NOMO-1 treated with dmso at 0.1 percent for 144 hours (cell line): Measurements from ENCODE around the gene PLD3.
"Not testable (repeated sequence)": the region's sequence is repeated elsewhere in the genome, so short reads cannot be mapped to it uniquely, and the experiment has no call there.

Source experiments
- DNase-seq: peaks from one replicate; lab custom pipeline; 2025; ENCODE audit not compliant: unreplicated experiment; lab: John Stamatoyannopoulos, UW

PLD3 gene

DNA sequence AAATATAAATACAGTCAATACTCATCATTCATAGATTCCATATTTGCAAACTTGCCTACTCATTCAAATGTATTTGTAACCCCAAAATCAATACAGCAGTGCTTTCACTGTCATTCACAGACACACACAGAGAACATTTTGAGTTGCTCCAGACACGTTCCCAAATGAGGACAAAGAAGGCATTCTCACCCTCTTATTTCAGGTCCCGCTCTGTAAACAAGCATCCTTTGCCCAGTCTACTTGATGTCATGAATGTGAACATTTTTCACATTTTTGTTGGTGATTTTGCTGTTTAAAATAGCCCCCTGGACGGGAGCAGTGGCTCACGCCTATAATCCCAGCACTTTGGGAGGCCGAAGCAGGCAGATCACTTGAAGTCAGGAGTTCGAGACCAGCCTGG is 15.8 kb upstream of the PLD3 start:
- no peak for DNase-seq

- not testable (repeated sequence) for DNase-seq
Measured at GRCh38 chr19:40333083-40333482, 15.4 kb upstream of the PLD3 start.

GRCh38 chr19:40335101-40335500 is 13.4 kb upstream of the PLD3 start:
- no peak for DNase-seq

GRCh38 chr19:40335855-40336600 is 12.5 kb upstream of the PLD3 start:
- DNase-seq, result no peak

DNA sequence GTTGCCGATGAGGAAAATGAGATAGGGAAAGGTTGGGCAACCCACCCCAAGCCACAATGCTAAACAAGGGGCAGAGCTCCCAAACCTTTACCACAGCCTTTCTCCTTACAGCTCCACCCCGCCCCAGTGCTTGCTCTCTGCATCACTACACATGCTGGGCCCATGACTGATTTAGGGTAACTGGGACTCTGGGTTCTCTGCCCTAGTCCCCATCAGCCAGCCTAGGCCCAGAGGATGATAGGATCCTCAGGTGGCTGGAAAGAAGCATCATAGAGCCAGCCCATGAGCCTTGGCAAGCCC is 11.9 kb upstream of the PLD3 start:
- DNase-seq, result no peak

- DNase-seq, result no peak
Measured at GRCh38 chr19:40337107-40337506, 11.4 kb upstream of the PLD3 start.

DNA sequence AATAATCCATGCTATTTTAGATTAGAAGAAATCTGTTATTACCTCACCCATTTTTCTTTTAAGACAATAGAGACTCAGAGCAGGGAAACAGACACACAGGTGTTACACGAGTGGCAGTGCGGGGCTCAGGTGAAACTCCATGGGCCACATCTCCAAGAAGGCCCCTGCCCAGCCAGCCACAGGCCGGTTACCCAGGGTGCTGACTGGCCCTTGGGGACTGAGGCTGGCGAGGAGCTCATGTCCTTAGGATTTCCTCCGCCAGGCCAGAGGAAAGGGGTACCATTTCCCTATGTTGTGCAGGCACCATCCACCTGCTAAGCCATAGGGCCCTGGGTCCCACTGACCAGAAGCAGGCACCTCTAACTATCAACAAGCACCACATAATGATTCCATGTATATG is 10.9 kb upstream of the PLD3 start:
- no peak for DNase-seq

- no peak for DNase-seq
Measured at GRCh38 chr19:40339018-40339728, 9.3 kb upstream of the PLD3 start.

DNA sequence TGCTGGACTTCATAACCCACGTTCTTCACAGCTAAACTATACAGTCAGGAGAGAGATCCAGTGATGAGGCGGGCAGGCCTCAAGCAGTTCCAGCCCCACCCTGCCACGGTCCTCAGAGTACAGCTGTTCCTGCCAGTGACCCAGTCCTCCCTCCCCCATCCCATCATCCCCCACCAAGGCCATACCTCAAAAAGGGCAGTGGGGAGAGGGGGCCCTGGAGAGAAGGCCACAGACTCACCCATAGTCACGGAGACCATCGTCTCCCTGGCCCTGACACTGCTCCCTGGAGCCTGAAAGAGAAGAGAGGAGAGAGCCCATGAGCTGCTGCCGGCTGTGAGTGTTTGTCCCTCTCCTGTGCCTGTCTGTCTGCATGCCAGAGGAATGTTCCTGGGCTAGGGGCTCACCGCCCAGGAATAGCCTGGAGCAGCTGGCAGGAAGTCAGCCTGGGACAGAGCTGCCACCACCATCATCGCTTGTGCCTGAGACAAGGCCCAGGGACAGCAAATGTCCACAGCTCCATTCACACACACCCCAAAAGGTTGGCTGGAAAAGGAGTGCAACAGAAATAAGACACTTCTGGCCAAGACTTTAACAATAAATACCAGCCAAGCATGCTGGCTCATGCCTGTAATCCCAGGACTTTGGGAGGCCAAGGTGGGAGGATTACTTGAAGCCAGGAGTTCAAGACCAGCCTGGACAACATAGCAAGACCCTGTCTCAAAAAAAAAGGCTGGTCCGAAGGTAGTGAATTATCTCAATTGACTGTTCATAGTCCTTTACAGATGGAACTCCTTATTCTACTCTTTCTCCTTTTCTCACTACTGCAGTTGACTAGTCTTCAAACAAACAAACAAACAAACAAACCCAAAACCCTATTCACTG is 6.7 kb upstream of the PLD3 start:
- no peak for DNase-seq

- no peak for DNase-seq
Measured at GRCh38 chr19:40342644-40343311, 5.7 kb upstream of the PLD3 start.

GRCh38 chr19:40344422-40344821 is 4.1 kb upstream of the PLD3 start:
- DNase-seq, result no peak

DNA sequence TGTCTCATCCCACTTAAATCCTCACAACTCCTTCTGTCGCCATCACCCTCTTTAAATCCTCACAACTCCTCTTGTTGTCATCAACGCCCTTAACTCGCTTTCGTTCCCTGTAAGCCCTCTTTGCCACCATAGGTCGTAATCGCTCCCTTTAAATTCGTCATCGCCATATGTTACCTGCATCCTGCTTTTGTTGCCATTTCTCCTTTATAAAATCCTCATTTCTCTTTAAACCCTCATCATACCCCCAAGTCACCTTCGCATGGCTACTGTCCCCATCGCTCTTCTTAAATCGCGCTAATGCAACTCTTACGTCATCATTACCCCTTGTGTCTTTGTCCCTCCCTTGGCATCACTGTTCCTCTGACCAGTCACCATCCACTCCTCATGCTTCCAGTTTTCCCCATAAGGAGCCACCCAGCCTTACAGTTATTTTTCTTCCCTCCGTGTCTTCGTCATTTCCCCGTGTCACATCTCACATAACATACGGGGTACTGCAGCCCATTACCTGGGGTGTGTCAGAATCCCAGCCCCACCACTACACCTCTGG is 539 bp downstream of the PLD3 start:
- no peak for DNase-seq

GRCh38 chr19:40355975-40356680 is 7.6 kb downstream of the PLD3 start:
- no peak for DNase-seq

DNA sequence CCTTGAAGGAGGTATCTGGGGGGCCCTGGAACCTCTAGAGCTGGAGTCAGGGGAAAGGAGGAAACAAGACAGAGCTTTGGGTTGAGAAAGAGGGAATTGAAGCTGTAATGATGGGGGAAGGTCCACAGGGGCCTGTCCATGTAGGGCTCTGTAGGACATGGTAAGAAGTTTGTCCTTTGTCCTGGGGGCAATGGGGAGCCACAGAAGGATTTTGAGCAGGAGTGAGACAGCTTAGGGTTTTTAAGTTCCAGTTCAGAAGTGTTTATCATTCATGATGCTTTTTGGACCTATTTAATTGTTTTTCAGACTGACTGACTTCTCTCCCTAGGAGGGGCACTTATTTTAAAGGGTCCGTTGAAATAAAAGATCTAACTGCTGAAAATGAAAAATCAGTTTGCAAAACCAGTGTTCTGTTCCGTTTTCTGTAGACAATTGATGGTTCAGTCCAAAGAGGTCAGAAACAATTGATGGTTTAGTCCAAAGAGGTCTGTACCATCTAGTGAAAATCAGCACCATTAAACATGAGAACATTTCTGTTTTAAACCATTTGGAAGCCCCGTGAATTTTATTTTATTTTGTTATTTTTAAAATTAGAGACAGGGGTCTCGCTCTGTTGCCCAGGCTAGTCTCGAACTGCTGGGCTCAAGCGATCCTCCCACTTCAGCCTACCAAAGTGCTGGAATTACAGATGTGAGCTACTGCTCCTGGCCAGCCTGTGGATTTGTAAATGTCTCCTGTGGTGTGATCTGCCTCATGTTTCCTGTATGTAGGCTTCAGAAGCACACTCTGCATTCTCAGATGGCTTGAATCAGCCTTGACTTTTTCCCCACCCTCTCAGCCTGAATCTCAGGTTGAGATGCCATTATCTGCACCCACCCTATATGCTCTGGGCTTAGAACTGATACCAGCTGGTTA is 8.4 kb downstream of the PLD3 start:
- DNase-seq, result no peak

DNA sequence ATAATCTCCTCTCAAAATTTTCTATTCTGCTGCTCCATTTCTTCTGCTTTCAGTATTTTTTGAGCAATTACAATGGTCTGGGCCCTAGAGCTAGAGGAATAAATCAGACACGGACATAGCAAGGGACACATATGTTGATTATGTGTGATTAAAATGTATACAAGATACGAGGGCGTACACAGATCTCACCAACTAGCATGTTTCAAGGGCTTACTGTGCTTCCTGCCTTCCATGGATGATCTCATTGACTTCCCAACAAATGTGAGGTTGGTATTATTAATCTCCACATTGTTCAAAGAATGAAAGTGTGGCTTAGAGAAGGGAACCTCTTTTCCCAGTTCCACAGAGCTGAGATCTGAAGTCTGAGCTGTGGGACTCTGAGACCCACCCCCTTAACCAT is 9.1 kb downstream of the PLD3 start:
- DNase-seq, result no peak

DNA sequence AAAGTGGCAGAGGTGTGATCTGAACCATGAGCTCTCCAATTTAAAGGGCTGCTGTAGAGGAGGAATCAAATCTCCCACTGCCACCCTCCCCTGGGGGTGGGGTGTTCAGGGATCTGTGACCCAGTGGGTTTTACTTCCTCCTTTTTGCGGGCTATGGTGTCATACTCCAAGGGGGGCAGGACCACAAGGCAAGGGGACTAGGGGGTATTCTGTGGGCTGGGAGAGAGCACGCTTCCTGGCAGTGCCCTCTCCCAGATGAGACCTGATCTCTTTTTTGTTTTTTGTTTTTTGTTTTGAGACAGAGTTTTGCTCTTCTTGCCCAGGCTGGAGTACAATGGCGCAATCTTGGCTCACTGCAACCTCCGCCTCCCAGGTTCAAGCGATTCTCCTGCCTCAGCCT is 10.3 kb downstream of the PLD3 start:
- DNase-seq, result peak; percentile 74

GRCh38 chr19:40360020-40360707 is 11.7 kb downstream of the PLD3 start:
- no peak for DNase-seq

GRCh38 chr19:40360708-40361241 is 12.3 kb downstream of the PLD3 start:
- DNase-seq, result no peak

DNA sequence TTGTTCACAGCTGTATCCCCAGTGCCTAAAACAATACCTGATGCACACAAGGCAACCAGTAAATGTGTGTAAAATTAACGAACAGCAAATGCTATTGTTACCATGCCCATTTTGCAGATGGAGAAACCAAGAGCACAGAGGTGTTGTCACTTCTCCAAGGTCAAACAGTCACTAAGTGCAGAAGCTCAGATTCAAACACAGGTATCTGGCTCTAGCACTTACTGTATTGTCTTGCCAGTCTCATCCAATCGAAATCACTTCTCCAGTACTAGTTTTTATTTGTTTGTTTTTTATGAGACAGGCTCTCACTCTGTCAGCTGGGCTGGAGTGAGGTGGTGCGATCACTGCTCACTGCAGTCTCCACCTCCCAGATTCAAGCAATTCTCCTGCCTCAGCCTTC is 13.7 kb downstream of the PLD3 start:
- no peak for DNase-seq
